ENCODE data around the gene PROSER3. TPM values are rescaled to one million over a fixed set of nuclear protein-coding genes. Genes with fewer than 3 reads are reported as not detected.
A peak's percentile ranks its signal among the peaks of the same experiment; 100 is the strongest.

The PROSER3 gene
- total and polyA plus RNA-seq, 9 of the 15 experiments (the other 6 are each of a cell fraction or from before 2014, with no cell fraction given), result 1.0 to 39.5 (median 5.1) TPM

GRCh38 chr19:35745328-35746086 is 12.5 kb upstream of the PROSER3 start, which contains the start of the genes PSENEN and U2AF1L4 (continued):
- TF ChIP-seq CUX1 (CRISPR knock-in tag; IDR thresholded peaks at IDR 0.05) (no peak), ZNF586 (CRISPR knock-in tag; conservative IDR thresholded peaks at IDR 0.05) (no peak), UBTF (IDR thresholded peaks at IDR 0.05; ENCODE audit: borderline replicate concordance in 1 of 2, low read depth in 2 of 2, low read length in 2 of 2) (no peak), ZNF282 (CRISPR knock-in tag; IDR thresholded peaks at IDR 0.05) (no peak), GABPB1 (CRISPR knock-in tag; IDR thresholded peaks at IDR 0.05) (peak; percentile 98), TCFL5 (CRISPR knock-in tag; conservative IDR thresholded peaks at IDR 0.05) (no peak), RUNX1 (IDR thresholded peaks at IDR 0.05; ENCODE audit: low read depth) (no peak), NBN (IDR thresholded peaks at IDR 0.05; ENCODE audit: low read depth) (no peak), RNF2 (IDR thresholded peaks at IDR 0.05) (no peak), ZNF316 (IDR thresholded peaks at IDR 0.05) (no peak), CBX5 (IDR thresholded peaks at IDR 0.05; ENCODE audit: borderline replicate concordance, low read depth) (no peak), JUN (IDR thresholded peaks at IDR 0.05; ENCODE audit: borderline replicate concordance, low read depth, low read length) (no peak), JUN (CRISPR knock-in tag; IDR thresholded peaks at IDR 0.05; ENCODE audit: borderline replicate concordance) (no peak; the same call in 1 of the 2 replicates), ZBTB34 (CRISPR knock-in tag; IDR thresholded peaks at IDR 0.05) (no peak), MIER1 (IDR thresholded peaks at IDR 0.05; ENCODE audit: low read depth) (no peak), POLR2AphosphoS5 (IDR thresholded peaks at IDR 0.05; ENCODE audit: control insufficient read depth, insufficient read depth, low read depth, low read length) (no peak), MEF2D (tag; conservative IDR thresholded peaks at IDR 0.05; ENCODE audit: low read depth) (no peak), SMAD4 (CRISPR knock-in tag; conservative IDR thresholded peaks at IDR 0.05) (no peak), DIDO1 (tag; IDR thresholded peaks at IDR 0.05; ENCODE audit: low read depth) (no peak), TEAD4 (IDR thresholded peaks at IDR 0.05; ENCODE audit: low read length) (no peak), TEAD4 (CRISPR knock-in tag; IDR thresholded peaks at IDR 0.05; ENCODE audit: borderline replicate concordance) (no peak)

Measured in K562 (cell line).